Stimulated activated CD8-positive, alpha-beta memory T cell treated with anti-CD3 and anti-CD28 coated beads, Interleukin-4, amount 100 ng/mL, for 48 hours (primary cell): ENCODE results near the gene CD2.

Experiments
- DNase-seq: peaks from one replicate; pipeline ENCODE4 v3.0.0-alpha.2; 2020

Gene CD2, protein sequence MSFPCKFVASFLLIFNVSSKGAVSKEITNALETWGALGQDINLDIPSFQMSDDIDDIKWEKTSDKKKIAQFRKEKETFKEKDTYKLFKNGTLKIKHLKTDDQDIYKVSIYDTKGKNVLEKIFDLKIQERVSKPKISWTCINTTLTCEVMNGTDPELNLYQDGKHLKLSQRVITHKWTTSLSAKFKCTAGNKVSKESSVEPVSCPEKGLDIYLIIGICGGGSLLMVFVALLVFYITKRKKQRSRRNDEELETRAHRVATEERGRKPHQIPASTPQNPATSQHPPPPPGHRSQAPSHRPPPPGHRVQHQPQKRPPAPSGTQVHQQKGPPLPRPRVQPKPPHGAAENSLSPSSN

DNA sequence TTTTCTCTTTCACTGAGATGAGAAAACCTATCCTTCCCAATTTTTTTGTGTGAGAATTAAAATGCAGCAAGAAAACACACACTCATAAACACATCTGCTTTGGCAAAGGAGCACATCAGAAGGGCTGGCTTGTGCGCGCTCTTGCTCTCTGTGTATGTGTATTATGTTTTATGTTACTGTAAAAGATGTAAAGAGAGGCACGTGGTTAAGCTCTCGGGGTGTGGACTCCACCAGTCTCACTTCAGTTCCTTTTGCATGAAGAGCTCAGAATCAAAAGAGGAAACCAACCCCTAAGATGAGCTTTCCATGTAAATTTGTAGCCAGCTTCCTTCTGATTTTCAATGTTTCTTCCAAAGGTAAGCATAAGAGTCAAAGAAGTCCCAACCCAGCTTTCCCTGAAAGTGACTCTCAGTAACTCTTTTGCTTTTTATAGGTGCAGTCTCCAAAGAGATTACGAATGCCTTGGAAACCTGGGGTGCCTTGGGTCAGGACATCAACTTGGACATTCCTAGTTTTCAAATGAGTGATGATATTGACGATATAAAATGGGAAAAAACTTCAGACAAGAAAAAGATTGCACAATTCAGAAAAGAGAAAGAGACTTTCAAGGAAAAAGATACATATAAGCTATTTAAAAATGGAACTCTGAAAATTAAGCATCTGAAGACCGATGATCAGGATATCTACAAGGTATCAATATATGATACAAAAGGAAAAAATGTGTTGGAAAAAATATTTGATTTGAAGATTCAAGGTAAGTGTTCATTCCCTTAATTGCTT lies at the start of gene CD2:
Gene CD2, plus strand, starts transcription at position 233 of the 780 bp plus-strand sequence. Its CDS starts 63 bp downstream, at position 296.
- DNase-seq: peak; percentile 62

DNA sequence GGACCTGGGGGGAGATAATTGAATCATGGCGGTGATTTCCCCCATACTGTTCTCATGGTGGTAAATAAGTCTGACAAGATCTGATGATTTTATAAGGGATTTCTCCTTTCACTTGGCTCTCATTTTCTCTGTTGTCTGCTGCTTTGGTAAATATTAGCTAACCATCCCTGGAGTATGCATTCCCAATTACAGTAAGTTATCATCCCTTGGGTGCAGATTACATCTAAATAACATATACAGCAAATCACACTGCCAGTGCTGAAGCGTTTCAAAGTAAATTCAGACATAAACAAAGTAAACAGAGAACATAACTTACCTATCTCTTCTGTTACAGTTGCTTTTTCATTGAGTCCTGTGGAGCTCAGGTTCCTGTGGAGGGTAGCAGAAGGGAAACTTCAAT lies 48.1 kb upstream of the CD2 start:
- DNase-seq: no peak

GRCh38 chr1:116706841-116707240 lies 47.4 kb upstream of the CD2 start:
- DNase-seq: no peak

- no peak for DNase-seq
These were observed 45.9 kb upstream of the CD2 start for GRCh38 chr1:116708255-116708900.

- no peak for DNase-seq
These were observed 44.5 kb upstream of the CD2 start for GRCh38 chr1:116709666-116710167.

- DNase-seq: no peak
These were observed 43.6 kb upstream of the CD2 start for GRCh38 chr1:116710420-116711262.

- DNase-seq: peak; percentile 40
These were observed 42.9 kb upstream of the CD2 start for GRCh38 chr1:116711263-116711840.

DNA sequence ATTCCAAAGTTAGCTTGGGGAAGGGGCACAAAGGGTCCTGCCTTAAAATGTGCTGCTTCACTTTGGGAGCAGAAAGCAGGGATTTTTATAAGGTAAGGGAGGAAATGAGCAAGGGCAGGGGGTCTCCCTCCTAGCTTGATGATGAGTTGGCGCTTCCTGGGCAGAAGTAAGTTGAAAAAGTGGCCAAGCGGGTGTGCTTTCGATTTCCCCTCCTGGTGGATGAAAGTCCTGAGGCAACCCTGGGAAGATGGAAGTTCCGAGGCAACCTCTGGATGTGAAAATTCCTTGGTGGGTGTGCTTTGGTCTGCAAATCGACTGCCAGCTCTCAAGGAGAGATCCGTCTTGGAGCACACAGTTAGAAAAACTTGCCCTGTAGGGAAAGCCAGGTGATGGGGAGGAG lies 41.7 kb upstream of the CD2 start:
- DNase-seq: no peak

DNA sequence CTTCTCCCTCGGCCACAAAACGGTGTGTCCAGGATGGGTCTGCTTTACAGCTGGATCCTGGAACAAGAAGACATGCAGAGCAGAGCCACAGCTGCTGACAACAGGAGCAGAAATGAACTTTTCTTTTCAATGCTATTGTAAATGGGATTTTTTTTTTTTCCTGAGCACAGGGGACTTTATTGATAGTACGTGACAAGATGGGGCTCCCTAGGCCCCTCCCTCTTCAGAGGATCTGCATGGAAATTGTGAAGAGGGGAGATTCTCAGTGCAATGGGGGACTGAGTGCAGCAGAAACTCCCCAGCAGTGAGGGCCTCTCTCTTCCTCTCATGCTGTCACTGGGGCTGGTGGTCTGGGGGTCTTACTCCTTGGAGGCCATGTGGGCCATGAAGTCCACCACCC lies 40.8 kb upstream of the CD2 start:
- DNase-seq: no peak

GRCh38 chr1:116716391-116716790 lies 37.8 kb upstream of the CD2 start:
- no peak for DNase-seq

- DNase-seq: no peak
These were observed 36.9 kb upstream of the CD2 start for GRCh38 chr1:116717318-116717717.

DNA sequence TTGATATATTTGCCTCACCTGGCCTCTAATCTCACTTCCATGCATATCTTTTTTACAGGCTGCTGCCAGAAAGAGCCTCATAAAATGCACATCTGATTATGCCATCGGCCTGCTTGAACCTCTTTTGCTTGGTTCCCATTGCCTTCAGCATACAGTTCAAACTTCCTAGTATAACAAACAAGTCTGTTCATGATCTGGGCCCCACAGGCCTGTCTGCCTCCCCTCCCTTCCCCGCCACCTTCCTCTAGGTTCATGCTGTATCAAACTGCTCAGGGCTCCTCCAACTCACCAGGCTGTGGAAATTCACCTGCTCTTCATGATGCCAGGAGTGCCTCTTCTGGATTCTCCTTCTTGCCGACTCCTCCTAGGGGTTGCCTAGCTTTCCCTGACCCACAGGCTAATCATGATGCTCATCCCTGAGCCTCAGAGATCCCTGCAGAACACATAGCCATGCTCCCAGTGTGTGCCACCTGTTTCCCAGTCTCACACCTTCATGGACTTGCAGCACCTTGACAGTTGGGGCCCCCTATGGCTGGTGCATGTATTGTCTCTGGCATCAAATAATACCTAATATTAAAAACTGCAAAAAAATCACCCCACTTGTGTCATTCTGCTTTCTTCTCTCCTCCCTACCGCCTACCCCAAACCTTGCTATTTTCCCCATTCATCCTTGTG lies 33.7 kb upstream of the CD2 start:
- no peak for DNase-seq

GRCh38 chr1:116721039-116721405 lies 33.2 kb upstream of the CD2 start:
- DNase-seq: no peak

DNA sequence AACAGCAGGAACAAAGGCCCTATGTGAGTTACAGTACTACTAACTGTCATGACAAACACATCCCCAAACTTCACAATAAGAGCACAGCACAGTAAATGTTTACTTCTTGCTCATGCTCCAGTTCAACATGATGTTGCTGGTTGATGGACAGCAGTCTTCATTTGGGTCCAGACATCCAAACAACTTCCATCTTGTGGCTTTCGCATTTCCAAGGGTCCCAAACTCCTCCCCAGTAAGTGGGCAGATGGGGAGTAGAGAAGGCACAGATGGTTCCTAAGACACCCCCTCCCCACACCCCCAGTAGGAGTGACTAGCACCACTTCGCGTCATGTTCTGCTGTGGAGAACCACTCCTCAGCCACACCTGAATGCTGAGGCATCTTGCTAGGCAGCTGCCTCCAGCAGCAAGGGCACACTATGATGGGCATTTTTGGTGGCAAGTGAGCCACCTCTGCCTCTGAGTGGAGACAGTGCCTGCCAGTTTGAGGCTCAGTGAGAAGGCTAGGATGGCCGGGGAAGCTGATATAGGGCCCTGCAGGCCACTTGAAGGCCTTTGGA lies 32.7 kb upstream of the CD2 start:
- no peak for DNase-seq

DNA sequence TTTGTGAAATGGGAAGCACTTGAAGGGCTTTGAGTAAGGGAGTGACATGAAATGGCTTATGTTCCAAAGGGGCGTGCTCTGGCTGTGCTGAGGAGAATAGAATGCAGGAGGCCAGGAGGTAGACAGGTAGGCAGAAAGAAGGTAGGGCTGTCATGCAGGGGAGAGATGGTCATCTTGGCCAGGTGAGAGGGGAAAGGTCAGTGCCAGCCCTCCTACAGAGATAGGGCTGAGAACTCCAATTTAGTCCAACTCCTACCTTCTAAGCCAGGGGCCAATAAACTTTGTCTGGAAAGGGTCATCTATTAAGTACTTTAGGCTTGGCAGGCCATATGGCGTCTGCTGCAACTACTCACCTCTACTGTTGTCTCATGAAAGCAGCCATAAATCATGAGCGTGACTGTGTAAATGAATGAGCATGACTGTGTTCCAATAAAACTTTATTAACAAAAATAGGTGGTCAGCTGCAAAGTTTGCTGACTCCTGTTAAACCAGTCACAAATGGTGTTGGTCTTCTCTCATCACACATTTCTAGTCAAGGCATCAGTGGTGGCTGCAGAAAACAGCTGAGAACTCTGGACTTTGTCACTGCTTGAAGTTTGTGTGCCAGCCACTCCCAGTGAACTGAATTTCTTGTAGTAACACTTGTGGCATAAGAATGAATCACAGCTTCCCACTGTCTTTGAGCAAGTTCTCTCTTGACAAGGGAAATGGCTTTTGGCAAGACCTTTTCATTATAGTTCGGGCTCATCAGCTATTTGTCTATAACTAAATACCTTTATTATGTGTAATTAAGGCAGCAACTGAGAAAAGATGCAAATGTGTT lies 32.0 kb upstream of the CD2 start:
- DNase-seq: no peak

GRCh38 chr1:116724765-116725375 lies 29.4 kb upstream of the CD2 start:
- peak; percentile 87 for DNase-seq

DNA sequence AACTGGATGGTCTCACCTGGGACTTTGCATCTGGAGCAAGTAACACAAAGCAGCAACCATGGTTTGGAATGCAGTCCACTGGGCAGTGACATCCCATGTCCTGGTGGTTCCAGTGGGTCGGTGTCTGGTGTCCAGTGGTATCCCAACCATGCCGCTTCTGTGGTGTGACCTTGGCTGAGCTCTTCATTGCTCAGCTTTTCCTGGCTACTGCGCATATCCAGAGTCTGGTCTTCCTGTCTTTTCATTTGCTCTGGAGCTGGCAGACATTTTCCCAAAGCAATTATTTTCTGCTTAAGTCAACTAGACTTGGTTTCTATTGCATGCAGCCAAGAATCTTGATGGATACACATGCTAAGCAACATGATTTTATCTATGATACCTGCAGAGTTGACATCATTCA lies 28.4 kb upstream of the CD2 start:
- no peak for DNase-seq

- DNase-seq: no peak
These were observed 27.1 kb upstream of the CD2 start for GRCh38 chr1:116726872-116727820.

GRCh38 chr1:116731439-116731838 lies 22.8 kb upstream of the CD2 start:
- no peak for DNase-seq
